ENCODE data around the gene TRMT1L.
"Not testable (repeated sequence)": the region's sequence is repeated elsewhere in the genome, so short reads cannot be mapped to it uniquely, and the experiment has no call there.

TRMT1L gene

GRCh38 chr1:185156854-185157598 lies at the start of gene TRMT1L, which contains the start of gene SWT1:
TRMT1L (minus strand) TSS chr1:185156953; CDS start chr1:185156712, 241 bp downstream.
SWT1 (plus strand) TSS chr1:185157167; CDS start chr1:185160842, 3,675 bp downstream.
- Histone ChIP-seq H3K27ac (peak within 1 kb of the TSS; percentile 93), H3K36me3 (peaks cover 4% of the 10 kb centered on the region; the same call in 1 of the 2 replicates), H3K9me3 (ENCODE audit: severe bottlenecking) (no peaks in the 10 kb centered on the region), H3K27me3 (ENCODE audit: insufficient read depth, low read depth, severe bottlenecking) (no peaks in the 10 kb centered on the region), H3K4me3 (ENCODE audit: low read depth, low read length) (peak within 1 kb of the TSS; percentile 84)
- TF ChIP-seq, protein P1, sequence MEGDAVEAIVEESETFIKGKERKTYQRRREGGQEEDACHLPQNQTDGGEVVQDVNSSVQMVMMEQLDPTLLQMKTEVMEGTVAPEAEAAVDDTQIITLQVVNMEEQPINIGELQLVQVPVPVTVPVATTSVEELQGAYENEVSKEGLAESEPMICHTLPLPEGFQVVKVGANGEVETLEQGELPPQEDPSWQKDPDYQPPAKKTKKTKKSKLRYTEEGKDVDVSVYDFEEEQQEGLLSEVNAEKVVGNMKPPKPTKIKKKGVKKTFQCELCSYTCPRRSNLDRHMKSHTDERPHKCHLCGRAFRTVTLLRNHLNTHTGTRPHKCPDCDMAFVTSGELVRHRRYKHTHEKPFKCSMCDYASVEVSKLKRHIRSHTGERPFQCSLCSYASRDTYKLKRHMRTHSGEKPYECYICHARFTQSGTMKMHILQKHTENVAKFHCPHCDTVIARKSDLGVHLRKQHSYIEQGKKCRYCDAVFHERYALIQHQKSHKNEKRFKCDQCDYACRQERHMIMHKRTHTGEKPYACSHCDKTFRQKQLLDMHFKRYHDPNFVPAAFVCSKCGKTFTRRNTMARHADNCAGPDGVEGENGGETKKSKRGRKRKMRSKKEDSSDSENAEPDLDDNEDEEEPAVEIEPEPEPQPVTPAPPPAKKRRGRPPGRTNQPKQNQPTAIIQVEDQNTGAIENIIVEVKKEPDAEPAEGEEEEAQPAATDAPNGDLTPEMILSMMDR (IDR thresholded peaks at IDR 0.05; ENCODE audit: low read depth, low read length): no peak
- peak; percentile 99 for DNase-seq

- no peaks in the 10 kb centered on the region for H3K27me3 ChIP-seq (ENCODE audit: insufficient read depth, low read depth, severe bottlenecking)
- H3K9me3 ChIP-seq (ENCODE audit: severe bottlenecking): no peaks in the 10 kb centered on the region
- H3K4me3 ChIP-seq (ENCODE audit: low read depth, low read length): no peak overlapping the region
- TF ChIP-seq, protein P1 (IDR thresholded peaks at IDR 0.05; ENCODE audit: low read depth, low read length): no peak
- no peak overlapping the region for H3K27ac ChIP-seq
- no peaks in the 10 kb centered on the region for H3K36me3 ChIP-seq
- DNase-seq: no peak
Observed at GRCh38 chr1:185200889-185201288, 44.1 kb upstream of the TRMT1L start.

DNA sequence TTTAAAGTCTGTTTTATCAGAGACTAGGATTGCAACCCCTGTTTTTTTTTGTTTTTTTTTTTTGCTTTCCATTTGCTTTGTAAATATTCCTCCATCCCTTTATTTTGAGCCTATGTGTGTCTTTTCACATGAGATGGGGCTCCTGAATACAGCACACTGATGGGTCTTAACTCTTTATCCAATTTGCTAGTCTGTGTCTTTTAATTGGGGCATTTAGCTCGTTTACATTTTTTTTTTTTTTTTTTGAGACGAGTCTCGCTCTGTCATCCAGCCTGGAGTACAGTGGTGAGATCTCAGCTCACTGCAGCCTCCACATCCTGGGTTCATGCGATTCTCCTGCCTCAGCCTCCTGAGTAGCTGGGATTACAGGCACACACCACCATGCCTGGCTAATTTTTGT lies 42.0 kb upstream of the TRMT1L start:
- H3K4me3 ChIP-seq (ENCODE audit: low read depth, low read length); H3K27me3 ChIP-seq (ENCODE audit: insufficient read depth, low read depth, severe bottlenecking); DNase-seq; H3K36me3 ChIP-seq; H3K9me3 ChIP-seq (ENCODE audit: severe bottlenecking); H3K27ac ChIP-seq: not testable (repeated sequence)

DNA sequence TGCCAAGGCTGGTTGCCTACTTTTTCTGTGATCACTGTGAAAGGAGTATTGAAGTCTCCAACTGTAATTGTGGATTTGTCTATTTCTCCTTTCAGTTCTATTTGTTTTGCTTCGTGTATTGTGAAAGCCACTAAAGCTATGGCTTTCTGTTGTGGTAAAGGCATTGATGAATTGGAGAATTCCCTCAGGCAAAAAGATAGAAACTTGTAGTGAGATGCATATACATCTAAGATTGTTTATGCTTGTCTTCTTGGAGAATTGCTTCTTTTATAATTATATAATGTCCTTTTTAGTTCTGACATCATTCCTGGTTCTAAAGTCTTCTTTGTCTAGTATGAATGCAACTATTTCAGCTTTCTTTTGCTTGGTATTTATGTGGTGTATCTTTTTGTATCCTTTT lies 37.0 kb upstream of the TRMT1L start:
- H3K36me3 ChIP-seq: no peaks in the 10 kb centered on the region
- no peaks in the 10 kb centered on the region for H3K27me3 ChIP-seq (ENCODE audit: insufficient read depth, low read depth, severe bottlenecking)
- H3K9me3 ChIP-seq (ENCODE audit: severe bottlenecking): no peaks in the 10 kb centered on the region
- no peak overlapping the region for H3K27ac ChIP-seq
- DNase-seq: no peak
- TF ChIP-seq, protein P1 (IDR thresholded peaks at IDR 0.05; ENCODE audit: low read depth, low read length): no peak
- no peak overlapping the region for H3K4me3 ChIP-seq (ENCODE audit: low read depth, low read length)

GRCh38 chr1:185170291-185170848 lies 13.6 kb upstream of the TRMT1L start:
- Histone ChIP-seq H3K27me3 (ENCODE audit: insufficient read depth, low read depth, severe bottlenecking) (no peaks in the 10 kb centered on the region), H3K4me3 (ENCODE audit: low read depth, low read length) (no peak overlapping the region), H3K36me3 (no peaks in the 10 kb centered on the region), H3K27ac (no peak overlapping the region), H3K9me3 (ENCODE audit: severe bottlenecking) (no peaks in the 10 kb centered on the region)
- TF ChIP-seq, protein P1 (IDR thresholded peaks at IDR 0.05; ENCODE audit: low read depth, low read length): peak; percentile 47
- peak; percentile 51 for DNase-seq

DNA sequence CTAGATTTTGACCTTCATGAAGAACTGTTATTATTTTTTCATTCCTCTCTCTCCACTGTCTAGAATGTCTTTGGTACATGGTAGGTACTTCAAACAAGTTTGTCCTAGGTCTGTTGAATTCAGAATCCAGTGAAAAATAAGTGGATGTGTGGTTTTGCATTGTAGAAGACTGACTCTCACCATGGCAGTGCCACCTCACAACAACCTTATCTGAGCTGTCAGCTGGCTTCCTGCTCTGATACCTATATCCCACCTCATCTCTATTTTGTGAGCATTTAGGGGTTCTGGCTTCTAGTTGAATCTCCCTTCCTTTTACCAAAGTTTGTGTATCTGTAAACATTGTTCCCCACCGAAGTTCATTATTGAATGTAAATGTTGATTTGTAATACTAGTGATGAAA lies 9.4 kb upstream of the TRMT1L start:
- TF ChIP-seq, protein P1 (IDR thresholded peaks at IDR 0.05; ENCODE audit: low read depth, low read length): no peak
- H3K36me3 ChIP-seq: no peaks in the 10 kb centered on the region
- H3K27ac ChIP-seq: no peak overlapping the region
- no peak for DNase-seq
- H3K27me3 ChIP-seq (ENCODE audit: insufficient read depth, low read depth, severe bottlenecking): no peaks in the 10 kb centered on the region
- H3K9me3 ChIP-seq (ENCODE audit: severe bottlenecking): no peaks in the 10 kb centered on the region
- no peak overlapping the region for H3K4me3 ChIP-seq (ENCODE audit: low read depth, low read length)

Data from WERI-Rb-1 (cell line).